Endothelial cell of umbilical vein (primary cell): ENCODE results near the gene NR5A2. TPM values are rescaled to one million over a fixed set of nuclear protein-coding genes. Genes with fewer than 3 reads are reported as not detected.

Experiments
- BruUV-seq: library from RNA; stranded (reverse); fragments of 400-500 nt; replicated peaks from 2 replicates; lab custom pipeline; 2021; lab: Mats Ljungman, UMichigan
- CTCF ChIA-PET: fragments of 300-600, 350-600 bp; sonication (Branson Sonifier 250); formaldehyde crosslinking; loops from one replicate; lab custom pipeline; 2021; ENCODE audit warnings: antibody characterized with exemption, inconsistent platforms; lab: Charles Lee
- POLR2A ChIA-PET: fragments of 300-600, 350-600 bp; sonication (Branson Sonifier 250); formaldehyde crosslinking; loops from one replicate; lab custom pipeline; 2021; ENCODE audit warnings: antibody characterized with exemption, inconsistent platforms; lab: Charles Lee
- DNase-seq: peaks from one replicate; pipeline ENCODE4 v3.0.0-alpha.2; 2011; ENCODE audit warnings: low read depth, low spot score
- FAIRE-seq: peaks from 2 replicates; lab custom pipeline; 2011; peaks lifted over from hg19 to GRCh38; lab: Jason Lieb, UNC
- H2AFZ ChIP-seq: 2 replicates; pipeline ENCODE4 v1.6.0; 2012; ENCODE audit warnings: low read depth, low read length, control low read depth, inconsistent platforms
- H3K27ac ChIP-seq: 2 replicates; pipeline ENCODE4 v1.5.1; 2011; ENCODE audit warnings: low read depth, mild to moderate bottlenecking, control low read depth, low read length, moderate library complexity; ENCODE audit not compliant: insufficient read depth
- H3K27me3 ChIP-seq, 2 experiments: 2 replicates each; pipeline versions ENCODE4 v1.6.0 to v1.6.1; 2011; ENCODE audit warnings: low read length in 2 of 2, mixed read lengths in 1 of 2; ENCODE audit not compliant: control insufficient read depth in 2 of 2, insufficient read depth in 2 of 2
- H3K36me3 ChIP-seq, 2 experiments: 2 replicates in 1 of 2; 3 replicates in 1 of 2; pipeline ENCODE4 v1.5.1; 2011; ENCODE audit warnings: low read length in 2 of 2, mild to moderate bottlenecking in 1 of 2, moderate library complexity in 1 of 2; ENCODE audit not compliant: control insufficient read depth in 2 of 2, insufficient read depth in 2 of 2; ENCODE audit errors: extremely low read depth in 1 of 2
- H3K4me1 ChIP-seq: 3 replicates; pipeline ENCODE4 v1.5.1; 2011; ENCODE audit warnings: mild to moderate bottlenecking, low read length; ENCODE audit not compliant: control insufficient read depth, insufficient read depth; ENCODE audit errors: extremely low read depth
- H3K4me2 ChIP-seq: 2 replicates; pipeline ENCODE4 v1.6.1; 2011; ENCODE audit warnings: low read length, control low read depth, mixed read lengths; ENCODE audit not compliant: insufficient read depth
- H3K4me3 ChIP-seq, 3 experiments: fragments of 200-600 bp in 1 of 3; sonication (generic), shearing (Covaris generic) in 1 of 3; replicated peaks in 1 of 3; 2 replicates each; pipeline ENCODE4 v1.5.1; 2011 to 2016; ENCODE audit warnings: control low read depth in 3 of 3, low read length in 3 of 3, mild to moderate bottlenecking in 2 of 3, inconsistent platforms in 1 of 3, low read depth in 1 of 3, moderate library complexity in 1 of 3; ENCODE audit not compliant: insufficient read depth in 1 of 3
- H3K79me2 ChIP-seq: 2 replicates; pipeline ENCODE4 v1.6.0; 2012; ENCODE audit warnings: low read length, inconsistent platforms; ENCODE audit not compliant: control insufficient read depth, insufficient read depth
- H3K9ac ChIP-seq: replicated peaks from 2 replicates; pipeline ENCODE3; 2011; ENCODE audit warnings: low read length, control low read depth; ENCODE audit not compliant: insufficient read depth; ENCODE audit errors: extremely low read depth
- H3K9me1 ChIP-seq: replicated peaks from 3 replicates; pipeline ENCODE4 v1.6.0; 2011; ENCODE audit warnings: mild to moderate bottlenecking, low read length; ENCODE audit not compliant: control insufficient read depth, insufficient read depth; ENCODE audit errors: extremely low read depth
- H3K9me3 ChIP-seq: replicated peaks from 2 replicates; pipeline ENCODE4 v1.5.1; 2012; ENCODE audit warnings: low read length, inconsistent platforms; ENCODE audit not compliant: control insufficient read depth, insufficient read depth
- H4K20me1 ChIP-seq: replicated peaks from 2 replicates; pipeline ENCODE3; 2011; ENCODE audit warnings: mild to moderate bottlenecking, low read length; ENCODE audit not compliant: control insufficient read depth, insufficient read depth; ENCODE audit errors: extremely low read depth
- CTCF ChIP-seq, 2 donors: IDR thresholded peaks; 1 replicate in 1 of 2; 2 replicates in 1 of 2; pipeline ENCODE4 v1.5.1; 2011; ENCODE audit warnings: low read length in 2 of 2, mild to moderate bottlenecking in 2 of 2, moderate library complexity in 2 of 2, control low read depth in 1 of 2, inconsistent platforms in 1 of 2, low read depth in 1 of 2; ENCODE audit not compliant: insufficient read depth in 1 of 2; ENCODE audit errors: extremely low read depth in 1 of 2
- EZH2 ChIP-seq: IDR thresholded peaks from 2 replicates; pipeline ENCODE4 v1.6.1; 2012; ENCODE audit warnings: borderline replicate concordance, low read depth, mild to moderate bottlenecking, moderate library complexity, low read length, inconsistent platforms; ENCODE audit not compliant: severe bottlenecking
- FOS ChIP-seq: IDR thresholded peaks from 2 replicates; pipeline ENCODE4 v1.6.1; 2011; ENCODE audit warnings: mild to moderate bottlenecking, low read length, moderate library complexity, borderline replicate concordance; ENCODE audit not compliant: insufficient read depth
- GATA2 ChIP-seq: IDR thresholded peaks from 2 replicates; pipeline ENCODE4 v1.7.0; 2011; ENCODE audit warnings: low read depth, mild to moderate bottlenecking, moderate library complexity, mixed read lengths, low read length; ENCODE audit not compliant: insufficient read length, insufficient read depth
- JUN ChIP-seq: IDR thresholded peaks from 2 replicates; pipeline ENCODE4 v1.6.1; 2011; ENCODE audit warnings: borderline replicate concordance, low read depth; ENCODE audit not compliant: insufficient read length, insufficient read depth
- MAX ChIP-seq: IDR thresholded peaks from 2 replicates; pipeline ENCODE4 v1.6.1; 2011; ENCODE audit not compliant: insufficient read depth, insufficient read length
- MYC ChIP-seq: IDR thresholded peaks from one replicate; pipeline ENCODE4 v1.6.1; 2011; ENCODE audit warnings: mild to moderate bottlenecking, low read depth, low read length
- POLR2A ChIP-seq: IDR thresholded peaks from 2 replicates; pipeline ENCODE4 v1.6.1; 2012; ENCODE audit warnings: low read depth, mild to moderate bottlenecking, control low read depth, low read length
- POLR2AphosphoS5 ChIP-seq: IDR thresholded peaks from 2 replicates; pipeline ENCODE4 v1.6.1; 2012; ENCODE audit warnings: low read depth, mild to moderate bottlenecking, control low read depth, low read length, moderate library complexity; ENCODE audit not compliant: insufficient read depth
- dilution Hi-C: fragments of 300-500 bp; cut with MboI; formaldehyde crosslinking; loops from one replicate; pipeline ENCODE4 v1.15.0; 2019; ENCODE audit warnings: low sequenced_read_pairs; ENCODE audit not compliant: extremely low pct_ligation_motif_present
- intact Hi-C: fragments of 100-400 bp; cut with micrococcal nuclease; formaldehyde crosslinking; loops from one replicate; pipeline ENCODE4 v1.10.0; 2022
- polyA plus RNA-seq, 4 experiments: library from polyadenylated mRNA; depleted of rRNA in 3 of 4; stranded (reverse) in 3 of 4; unstranded in 1 of 4; fragments of >200 nt; gene quantifications; 2 replicates each; pipeline versions ENCODE4 v1.2.1 to v1.2.3, GENCODE V29; 2011 to 2012; ENCODE audit warnings: missing spikeins in 1 of 4
- total RNA-seq: library from RNA; stranded (reverse); gene quantifications from 2 replicates; pipeline ENCODE4 v1.2.3, GENCODE V29; 2021

NR5A2 gene
- total and polyA plus RNA-seq, 2 donors (not counting 3 experiments of a cell fraction or from before 2014, with no cell fraction given), result 3.4 to 12.1 TPM

GRCh38 chr1:200099040-200099439 is 71.5 kb downstream of the NR5A2 start:
- FAIRE-seq, result no peak
- no peak overlapping the region for H3K9ac ChIP-seq
- dilution Hi-C loops (no loop called here), intact Hi-C loops (no loop called here)
- H3K27ac ChIP-seq, result no peak overlapping the region
- no peak overlapping the region for H3K4me2 ChIP-seq
- no TSS peak for BruUV-seq
- no peak overlapping the region for H3K4me3 ChIP-seq
- ChIA-PET POLR2A (no interaction called here), CTCF (no interaction called here)
- H3K4me1 ChIP-seq, result no peaks in the 10 kb centered on the region
- H3K79me2 ChIP-seq, result no peaks in the 10 kb centered on the region
- H3K9me1 ChIP-seq, result no peaks in the 10 kb centered on the region
- no peaks in the 10 kb centered on the region for H4K20me1 ChIP-seq
- no peak for DNase-seq
- no peaks in the 10 kb centered on the region for H3K9me3 ChIP-seq
- H3K27me3 ChIP-seq, result peaks cover 0 to 3% of the 10 kb centered on the region in 2 experiments
- no peaks in the 10 kb centered on the region for H3K36me3 ChIP-seq
- no peak overlapping the region for H2AFZ ChIP-seq
- TF ChIP-seq JUN (no peak), POLR2A (no peak), EZH2 (no peak), FOS (no peak), CTCF (IDR thresholded peaks at IDR 0.05; ENCODE audit: extremely low read depth in 1 of 2, insufficient read depth in 1 of 2, low read depth in 1 of 2, low read length in 2 of 2) (no peak), MYC (no peak), POLR2AphosphoS5 (no peak), GATA2 (no peak), MAX (no peak)
